IPS DF 4.7 (cell line): Measurements from ENCODE around the gene IPO11.
"Not testable (repeated sequence)": the region's sequence is repeated elsewhere in the genome, so short reads cannot be mapped to it uniquely, and the experiment has no call there.

Experiments
- DNase-seq: peaks from one replicate; pipeline ENCODE4 v3.0.0-alpha.2; 2013; ENCODE audit warnings: low spot score; ENCODE audit errors: extremely low read depth

IPO11 gene

DNA sequence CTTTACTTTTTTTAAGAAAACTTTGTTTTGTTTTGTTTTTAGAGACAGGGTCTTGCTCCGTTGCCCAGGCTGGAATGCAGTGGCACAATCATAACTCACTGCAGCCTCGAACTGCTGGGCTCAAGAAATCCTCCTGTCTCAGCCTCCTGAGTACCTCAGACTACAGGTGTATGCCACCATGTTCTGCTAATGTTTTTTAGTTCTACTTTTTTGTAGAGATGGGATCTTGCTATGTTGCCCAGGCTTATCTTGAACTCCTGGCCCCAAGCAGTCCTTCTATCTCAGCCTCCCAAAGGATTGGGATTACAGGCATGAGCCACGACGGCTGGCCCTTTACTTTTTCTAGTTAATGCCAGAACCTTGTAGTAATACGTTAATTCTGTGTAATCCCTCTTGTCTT is 36.0 kb downstream of the IPO11 start:
- no peak for DNase-seq

DNA sequence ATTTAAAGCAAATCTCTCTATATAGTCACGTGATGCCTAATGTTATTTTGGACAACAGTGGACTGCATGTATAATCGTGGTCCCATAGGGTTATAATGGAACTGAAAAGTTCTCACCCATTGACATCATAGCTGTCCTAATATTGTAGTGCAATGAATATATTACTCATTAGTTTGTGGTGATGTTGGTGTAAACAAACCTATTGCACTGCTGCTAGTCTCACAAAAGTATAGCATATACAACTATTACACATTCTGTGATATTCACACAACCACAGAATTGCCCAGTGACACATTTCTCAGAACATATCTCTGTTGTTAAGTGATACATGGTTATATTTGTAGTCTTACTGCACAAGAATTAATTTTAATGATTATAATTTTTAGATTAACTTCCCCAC is 37.7 kb downstream of the IPO11 start:
- DNase-seq: no peak

DNA sequence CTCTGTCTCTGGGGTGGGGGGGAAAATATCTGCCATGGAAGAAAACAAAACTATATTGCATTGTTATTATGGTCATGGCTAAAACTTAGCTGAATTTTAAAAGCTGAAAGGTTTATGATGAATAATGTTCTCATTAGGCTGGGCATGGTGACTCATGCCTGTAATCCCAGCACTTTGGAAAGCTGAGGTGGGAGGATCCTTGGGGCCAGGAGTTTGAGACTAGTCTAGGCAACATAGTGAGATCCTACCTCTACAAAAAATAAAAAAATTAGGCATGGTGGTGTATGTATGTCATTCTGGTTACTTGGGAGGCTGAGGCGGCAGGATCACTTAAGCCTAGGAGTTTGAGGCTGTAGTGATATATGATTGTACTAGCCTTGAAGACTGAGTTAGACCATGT is 44.5 kb downstream of the IPO11 start:
- no peak for DNase-seq

DNA sequence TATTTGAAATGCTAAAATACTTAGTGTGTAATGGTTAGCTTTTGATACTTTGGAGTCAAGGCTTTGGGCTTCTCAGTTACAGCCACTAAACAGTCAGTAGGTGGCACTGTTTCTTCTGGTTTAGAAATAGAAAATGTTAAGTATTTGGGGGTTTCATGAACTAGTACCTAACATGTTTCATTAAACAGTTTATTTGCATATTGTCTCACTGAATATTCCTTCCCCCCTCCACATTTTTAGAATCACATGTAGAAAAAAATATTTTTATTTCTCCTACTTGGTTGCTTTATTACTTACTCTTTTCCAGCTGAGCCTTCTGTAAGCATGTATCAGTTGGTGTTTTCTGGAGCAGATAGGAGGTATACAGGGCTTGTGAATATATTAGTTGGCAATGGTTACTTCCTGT is 48.0 kb downstream of the IPO11 start:
- peak; percentile 33 for DNase-seq

DNA sequence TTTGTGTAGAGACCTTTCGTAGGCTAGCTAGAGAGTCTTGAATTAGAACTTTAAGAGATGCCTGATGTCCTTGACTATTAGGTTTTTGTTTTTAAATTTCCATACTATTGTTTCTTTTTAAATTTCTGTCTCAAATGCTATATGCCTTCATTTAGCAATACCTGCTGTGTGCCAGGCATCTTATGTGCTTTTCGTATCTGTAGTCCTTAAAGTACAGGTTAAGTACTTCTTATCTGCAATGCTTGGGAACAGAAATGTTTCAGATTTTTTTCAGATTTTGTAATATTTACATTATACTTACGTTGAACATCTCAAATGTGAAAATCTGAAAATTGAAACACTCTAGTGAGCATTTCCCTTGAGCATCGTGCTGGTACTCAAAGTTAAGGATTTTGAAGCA is 49.0 kb downstream of the IPO11 start:
- no peak for DNase-seq

DNA sequence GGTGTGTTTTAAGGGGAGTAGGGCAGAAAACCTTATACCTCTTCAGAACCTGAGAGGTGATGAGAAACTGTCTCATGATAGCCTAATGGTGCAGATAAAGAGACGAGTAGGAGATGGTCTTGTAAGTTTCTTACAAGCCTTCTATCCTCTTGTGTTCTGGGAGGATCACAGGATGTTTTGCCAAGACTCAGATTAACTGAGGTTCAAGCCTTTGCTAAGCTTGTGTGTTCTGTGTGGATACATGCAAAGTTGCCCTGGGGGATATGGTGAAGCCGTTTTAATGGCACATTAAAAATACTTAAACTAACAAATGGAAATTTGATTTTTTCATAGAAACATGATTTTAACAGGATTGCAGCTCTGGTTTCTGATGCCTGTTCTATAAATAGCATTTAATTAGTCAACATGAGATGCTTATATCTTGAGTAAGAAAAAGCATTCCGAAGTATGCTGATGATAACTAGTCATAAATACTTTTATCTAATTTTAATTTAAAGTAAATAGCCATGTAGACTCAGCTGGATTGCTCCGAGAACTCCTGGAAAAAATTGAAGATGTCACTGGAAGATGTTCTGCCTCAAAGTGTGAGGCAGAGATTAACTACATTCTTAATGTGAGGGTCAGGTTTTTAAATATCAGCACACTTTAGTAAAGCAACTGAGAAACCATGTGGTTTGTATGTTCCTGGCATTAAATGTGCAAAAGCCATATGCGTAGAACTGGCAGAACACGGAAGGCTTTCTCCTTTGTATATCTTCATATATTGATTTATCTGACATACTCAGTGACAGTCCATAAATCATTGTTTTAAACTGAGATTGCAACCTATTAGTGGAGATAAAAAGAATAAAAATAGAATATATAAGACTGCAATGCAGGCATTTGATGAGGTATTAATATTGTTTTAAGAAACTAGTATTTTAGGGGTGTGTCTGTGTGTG is 53.7 kb downstream of the IPO11 start:
- no peak for DNase-seq

DNA sequence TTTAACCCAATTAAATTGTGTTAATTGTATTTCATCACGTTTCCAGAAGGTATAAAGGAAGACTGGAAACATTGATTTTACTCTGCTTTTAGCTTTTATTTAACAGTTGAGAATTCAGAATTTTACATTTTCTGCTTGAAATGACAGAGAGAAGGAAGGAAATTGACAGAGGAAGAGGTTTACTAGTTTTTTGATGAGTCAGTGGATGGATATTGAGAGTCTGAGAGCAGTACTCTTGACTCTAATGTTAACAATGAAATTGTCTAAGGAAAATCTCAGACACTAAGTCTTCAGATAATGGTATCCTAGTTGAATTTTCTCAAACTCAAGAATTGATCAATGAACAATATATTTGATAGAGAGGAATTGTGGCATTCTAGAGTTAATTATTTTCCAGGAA is 60.6 kb downstream of the IPO11 start:
- no peak for DNase-seq

DNA sequence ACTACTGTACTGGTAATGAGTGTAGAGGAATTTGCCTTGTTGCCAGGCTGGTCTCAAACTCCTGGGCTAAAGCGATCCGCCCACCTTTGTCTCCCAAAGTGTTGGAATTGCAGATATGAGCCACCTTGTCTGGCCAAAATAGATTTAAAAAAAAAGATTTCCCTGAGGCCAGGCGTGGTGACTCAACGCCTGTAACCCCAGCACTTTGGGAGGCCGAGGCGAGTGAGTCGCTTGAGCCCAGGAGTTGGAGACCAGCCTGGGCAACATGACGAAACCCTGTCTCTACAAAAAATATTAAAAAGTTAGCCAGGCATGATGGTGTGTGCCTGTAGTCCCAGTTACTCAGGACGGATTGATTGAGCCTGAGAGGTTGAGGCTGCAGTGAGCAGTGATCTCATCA is 62.5 kb downstream of the IPO11 start:
- DNase-seq: no peak

DNA sequence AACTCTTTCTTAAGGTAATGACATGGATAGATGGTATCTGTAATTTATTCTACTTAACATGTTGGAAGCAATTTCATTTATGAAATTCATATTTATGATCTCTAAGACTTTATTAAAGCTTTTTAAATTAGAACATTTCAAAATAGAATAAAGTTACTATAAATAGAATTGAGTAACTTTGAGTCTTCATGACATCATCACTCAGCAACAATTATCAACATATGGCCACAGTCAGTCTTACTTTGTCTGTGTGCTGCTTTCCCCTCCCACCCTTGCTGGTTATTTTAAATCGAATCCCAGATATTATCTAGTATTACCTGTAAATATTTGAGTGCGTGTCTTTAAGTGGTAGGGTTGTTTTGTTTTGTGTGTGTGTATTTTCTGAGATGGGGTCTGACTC is 65.2 kb downstream of the IPO11 start:
- no peak for DNase-seq

DNA sequence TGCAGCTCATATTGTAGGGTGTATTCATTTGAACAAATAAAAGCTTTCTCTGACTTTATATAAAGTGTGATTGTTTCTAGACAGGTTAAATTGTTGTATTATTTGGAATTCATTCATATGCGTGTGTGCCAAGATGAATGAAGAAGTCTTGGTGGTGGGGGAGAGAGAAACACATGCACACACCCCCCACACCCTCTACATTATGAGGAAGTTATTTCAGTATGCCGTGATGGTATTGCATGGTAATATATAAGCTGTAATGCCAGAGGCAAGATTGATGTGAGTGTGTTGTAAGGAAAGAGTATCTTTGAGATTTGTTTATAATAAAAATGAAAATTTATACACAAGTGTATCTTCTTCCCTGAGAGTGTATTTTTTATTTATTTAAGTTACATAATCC is 71.0 kb downstream of the IPO11 start:
- no peak for DNase-seq

DNA sequence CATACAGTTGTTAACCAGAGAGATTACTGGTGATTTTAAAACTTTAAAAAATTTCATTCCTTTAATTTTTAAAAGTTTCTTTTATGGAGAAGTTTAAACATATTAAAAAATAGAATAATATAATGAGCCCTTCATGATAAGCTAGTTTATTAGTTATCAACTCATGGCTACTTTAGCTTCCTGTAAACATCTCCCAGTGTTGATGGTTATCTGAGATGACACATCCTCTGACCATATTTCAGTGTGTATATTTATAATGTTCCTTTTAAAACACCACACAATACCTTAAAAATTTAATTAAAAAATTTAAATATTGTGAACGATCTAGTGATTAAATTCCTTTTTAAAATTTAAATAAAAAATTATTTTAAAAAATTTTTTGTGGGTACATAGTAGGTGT is 74.1 kb downstream of the IPO11 start:
- no peak for DNase-seq

DNA sequence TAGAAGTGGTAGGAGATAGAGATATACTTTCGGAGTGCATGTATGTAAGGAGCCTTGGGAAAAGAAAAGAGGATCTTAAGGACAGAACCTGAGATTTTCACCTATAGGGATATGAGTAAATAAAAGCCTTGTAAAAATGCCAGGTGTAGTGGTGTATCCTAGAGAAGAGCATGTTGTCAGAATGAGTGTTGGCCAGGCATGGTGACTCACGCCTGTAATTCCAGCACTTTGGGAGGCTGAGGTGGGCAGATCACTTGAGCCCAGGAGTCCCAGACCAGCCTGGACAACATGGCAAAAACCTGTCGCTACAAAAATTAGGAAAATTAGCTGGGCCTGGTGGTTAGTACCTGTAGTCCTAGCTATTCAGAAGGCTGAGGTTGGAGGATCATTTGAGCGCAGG is 76.0 kb downstream of the IPO11 start:
- DNase-seq: no peak

DNA sequence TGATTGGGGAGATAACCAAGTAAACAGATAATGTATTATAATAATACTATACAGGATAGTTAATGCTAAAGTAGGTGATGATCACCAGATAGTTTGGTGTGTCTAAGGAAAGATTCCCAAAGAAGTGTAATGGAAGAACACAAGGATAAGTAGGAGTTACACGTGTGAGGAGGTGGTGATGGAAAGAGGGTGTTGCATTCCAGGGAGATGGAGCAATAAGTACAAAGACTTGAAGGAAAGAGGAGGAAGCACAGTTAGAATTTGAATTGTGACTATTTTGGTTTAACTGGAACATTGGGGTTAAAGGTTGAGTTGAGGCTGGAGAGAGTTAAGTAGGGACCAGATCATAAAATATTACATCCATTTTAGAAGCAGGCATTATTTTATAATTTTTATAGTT is 76.9 kb downstream of the IPO11 start:
- DNase-seq: no peak

DNA sequence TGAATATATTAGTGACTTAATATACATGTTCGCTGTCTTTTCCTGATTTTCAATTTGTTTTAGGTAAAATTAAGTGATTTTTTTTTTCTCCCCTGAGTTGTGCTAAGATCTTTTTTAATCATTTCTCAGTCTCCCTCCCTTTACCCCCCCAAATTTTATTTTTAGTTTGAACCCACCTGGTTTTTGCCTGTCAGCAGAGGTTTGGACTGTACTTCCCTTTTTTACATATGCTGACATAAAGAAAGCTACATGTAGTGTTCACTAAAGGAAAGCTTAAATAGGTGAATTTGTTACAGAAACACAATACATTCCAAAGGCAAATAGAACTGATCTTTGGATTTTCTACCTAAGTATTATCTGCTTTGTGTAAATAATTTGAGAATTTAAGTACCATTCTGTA is 82.2 kb downstream of the IPO11 start:
- no peak for DNase-seq

DNA sequence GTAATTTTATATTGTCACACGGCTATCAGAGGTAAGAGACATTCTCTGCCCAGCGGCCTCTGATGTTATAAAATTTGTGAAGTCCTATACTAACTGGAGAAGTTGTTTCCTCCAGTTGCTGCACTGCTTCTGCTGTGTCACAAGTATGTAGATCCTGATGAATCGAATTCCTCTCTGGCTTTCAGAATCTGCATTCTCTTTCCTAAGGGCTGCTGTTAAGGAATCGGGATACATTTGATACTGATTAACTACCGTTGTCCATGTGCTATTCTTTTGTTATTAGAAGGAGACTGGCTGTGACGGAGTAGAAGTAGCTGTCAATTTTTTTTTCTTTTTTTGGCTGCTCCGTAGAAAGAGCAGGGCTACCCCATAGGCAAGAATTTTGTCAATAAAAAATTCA is 84.3 kb downstream of the IPO11 start:
- peak; percentile 7 for DNase-seq

DNA sequence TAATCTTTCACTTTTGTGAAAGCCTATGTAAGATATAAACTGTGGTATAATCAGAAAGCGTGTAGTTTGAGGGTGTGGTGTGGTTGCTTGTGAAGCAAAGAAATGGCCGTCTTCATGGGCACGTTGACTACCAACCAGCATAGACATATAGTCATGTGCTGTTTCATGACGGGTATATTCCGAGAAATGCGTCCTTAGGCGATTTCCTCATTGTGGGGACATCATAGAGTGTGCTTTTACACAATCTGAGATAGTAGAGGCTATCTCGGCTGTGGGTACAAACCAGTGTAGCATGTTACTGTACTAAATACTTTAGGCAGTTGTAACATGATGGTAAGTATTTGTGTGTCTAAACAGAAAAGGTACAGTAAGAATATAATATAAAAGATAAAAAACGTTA is 86.4 kb downstream of the IPO11 start:
- no peak for DNase-seq

DNA sequence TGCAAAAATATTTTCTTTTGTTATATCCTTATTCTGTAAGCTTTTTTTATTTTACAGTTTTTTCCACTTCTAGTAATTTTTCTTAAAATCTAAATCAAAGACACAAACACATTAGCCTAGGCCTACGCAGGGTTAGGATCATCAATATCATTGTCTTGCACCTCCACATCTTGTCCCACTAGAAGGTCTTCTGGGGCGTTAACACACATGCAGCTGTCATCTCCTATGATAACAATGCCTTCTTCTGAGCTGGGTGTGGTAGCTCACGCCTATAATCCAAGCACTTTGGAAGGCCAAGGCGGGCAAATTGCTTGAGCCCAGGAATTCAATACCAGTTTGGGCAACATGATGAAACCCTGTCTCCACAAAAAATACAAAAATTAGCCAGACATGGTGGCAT is 87.2 kb downstream of the IPO11 start:
- no peak for DNase-seq

DNA sequence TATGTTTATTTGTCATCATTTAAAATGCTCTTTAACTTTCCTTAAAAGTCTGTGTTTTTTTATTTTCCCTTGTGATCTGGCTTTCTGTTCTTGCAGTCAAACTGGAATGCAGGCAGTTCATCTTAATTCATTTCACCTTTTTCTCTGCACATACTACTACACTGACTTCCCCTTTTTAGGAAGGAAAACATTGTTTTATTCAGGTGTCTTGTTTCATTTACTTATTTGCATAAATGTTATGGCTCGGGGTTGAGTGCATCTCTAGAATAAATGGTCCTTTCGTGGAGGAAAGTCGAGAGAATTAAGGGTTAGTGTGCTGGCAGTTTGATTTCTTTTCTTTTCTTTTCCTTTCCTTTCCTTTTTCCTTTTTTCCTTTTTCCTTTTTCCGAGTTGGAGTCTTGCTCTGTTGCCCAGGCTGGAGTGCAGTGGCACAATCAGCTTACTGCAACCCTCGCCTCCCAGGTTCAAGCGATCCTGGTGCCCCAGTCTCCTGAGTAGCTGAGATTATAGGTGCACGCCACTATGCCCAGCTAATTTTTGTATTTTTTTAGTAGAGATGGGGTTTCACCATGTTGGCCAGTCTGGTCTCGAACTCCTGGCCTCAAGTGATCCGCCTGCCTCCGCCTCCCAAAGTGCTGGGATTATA is 90.0 kb downstream of the IPO11 start:
- no peak for DNase-seq

DNA sequence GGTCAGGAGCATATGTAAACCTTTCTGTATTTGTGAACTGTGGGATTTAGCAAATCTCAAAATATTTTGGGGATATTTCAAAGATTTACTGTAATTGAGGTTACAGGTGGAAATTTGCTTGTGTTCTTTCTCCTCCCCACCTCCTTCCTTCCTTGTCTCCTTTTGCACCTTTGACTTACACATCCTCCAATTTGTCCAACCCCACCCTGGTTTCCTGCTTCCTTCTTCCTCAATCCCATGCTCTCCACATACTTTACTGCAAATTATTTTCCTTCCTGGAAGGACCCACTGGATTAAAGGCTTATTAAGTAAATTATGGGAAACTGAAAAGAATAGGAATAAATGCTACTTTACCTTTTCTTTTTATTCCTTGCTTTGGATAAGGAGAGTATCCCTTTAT is 91.6 kb downstream of the IPO11 start:
- no peak for DNase-seq

DNA sequence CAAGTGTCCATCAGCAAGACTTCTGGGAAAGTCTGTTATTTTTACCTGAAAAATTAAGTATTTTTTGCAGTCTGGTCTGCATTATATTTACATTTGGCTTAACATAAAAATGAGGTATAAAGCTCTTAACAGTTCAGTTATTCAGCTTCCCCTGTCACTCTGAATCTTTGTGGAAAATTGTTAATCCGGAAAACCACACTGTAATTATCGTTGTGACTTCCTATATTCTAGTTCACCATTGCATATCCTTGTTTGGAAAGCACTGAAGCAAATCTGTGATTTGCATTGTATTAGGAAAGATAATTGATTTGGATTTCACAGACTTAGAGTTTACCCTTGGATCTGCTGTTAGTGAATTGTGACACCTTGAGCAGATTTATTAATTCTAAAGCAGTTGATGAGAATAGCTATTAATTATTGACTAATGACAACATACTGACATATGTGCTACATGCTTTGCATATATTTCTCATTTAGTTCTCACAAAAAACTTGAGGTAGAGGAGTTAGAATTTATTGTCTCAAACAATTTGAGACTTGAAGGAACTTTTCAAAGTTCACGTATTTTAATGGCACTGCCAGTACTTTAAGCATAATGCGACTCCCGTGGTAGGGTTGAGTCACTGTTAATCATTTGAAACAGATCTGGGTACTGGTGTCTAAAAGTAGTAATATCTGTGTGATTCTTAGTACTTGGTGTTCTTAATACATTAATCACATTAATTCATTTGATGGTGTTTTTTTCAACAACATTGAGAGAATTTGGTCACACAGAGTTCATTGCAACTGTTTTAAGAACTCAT is 94.3 kb downstream of the IPO11 start:
- DNase-seq: no peak

DNA sequence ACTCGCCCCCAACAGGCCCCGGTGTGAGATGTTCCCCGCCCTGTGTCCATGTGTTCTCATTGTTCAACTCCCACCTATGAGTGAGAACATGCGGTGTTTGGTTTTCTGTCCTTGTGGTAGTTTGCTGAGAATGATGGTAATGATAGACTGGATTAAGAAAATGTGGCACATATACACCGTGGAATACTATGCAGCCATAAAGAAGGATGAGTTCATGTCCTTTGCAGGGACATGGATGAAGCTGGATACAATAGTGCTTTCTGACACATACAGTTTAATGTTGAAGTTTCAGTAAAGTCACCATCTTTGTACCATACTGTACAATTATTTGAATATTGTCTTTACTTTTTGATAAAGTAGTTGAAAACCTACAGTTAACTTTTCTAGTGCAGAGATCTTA is 96.2 kb downstream of the IPO11 start:
- DNase-seq: not testable (repeated sequence)

DNA sequence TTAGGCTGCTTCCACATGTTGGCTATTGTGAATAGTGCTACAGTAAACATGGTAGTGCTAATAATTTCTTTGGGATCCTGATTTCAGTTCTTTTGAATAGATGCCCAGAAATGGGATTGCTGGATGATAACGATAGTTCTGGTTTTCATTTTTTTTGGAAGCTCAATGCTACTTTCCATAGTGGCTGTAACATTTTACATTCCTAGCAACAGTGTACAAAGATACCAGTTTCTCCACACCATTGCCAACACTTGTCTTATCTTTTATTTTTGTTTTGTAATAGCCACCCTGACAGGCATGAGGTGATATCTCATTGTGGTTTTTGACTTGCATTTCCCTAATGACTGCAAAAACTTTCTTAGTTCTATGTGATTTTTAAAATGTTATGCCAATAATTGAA is 97.2 kb downstream of the IPO11 start:
- no peak for DNase-seq
